DMS53 (cell line): ENCODE results near the gene UST.

Experiments
- DNase-seq: peaks from one replicate; lab custom pipeline; 2025; lab: John Stamatoyannopoulos, UW

Gene UST

DNA sequence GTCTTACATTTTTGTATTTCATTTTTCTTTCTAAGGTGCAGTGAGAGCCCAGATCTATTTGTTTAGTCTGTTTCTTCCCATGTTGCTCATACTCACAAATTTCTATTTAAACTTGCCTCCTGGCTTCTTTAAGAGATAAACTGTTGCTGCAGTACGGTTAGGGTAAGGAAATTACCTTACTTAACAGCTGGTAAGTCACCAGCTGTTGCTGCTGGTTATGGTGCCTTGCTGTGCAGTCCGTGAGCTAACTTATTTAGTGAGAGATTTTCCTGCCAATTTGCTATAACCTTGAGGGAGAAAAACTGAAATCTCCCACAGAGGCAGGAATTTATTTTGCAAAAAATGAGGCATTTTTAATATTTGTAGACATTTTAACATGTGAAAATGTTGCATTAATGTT, 261.0 kb downstream of the UST start:
- DNase-seq, result no peak

DNA sequence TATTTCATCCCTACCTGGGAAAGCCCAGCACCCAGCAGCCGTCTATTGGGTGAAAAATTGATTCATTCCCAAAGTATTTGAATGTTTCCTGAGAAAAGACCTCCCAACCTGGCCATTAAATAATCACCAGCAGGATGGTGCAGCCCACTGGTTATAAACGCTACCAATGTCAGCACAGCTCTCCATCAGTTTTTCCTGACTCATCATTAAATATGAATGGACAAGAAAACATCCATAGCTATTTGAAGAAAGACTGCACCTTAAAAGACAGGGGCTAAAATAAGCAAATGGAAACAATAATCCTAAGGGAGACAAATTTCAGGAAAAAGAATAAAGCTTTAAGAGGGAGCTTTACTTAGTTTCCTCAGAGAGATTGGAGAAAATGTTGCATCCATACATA, 261.9 kb downstream of the UST start:
- DNase-seq, result no peak

DNA sequence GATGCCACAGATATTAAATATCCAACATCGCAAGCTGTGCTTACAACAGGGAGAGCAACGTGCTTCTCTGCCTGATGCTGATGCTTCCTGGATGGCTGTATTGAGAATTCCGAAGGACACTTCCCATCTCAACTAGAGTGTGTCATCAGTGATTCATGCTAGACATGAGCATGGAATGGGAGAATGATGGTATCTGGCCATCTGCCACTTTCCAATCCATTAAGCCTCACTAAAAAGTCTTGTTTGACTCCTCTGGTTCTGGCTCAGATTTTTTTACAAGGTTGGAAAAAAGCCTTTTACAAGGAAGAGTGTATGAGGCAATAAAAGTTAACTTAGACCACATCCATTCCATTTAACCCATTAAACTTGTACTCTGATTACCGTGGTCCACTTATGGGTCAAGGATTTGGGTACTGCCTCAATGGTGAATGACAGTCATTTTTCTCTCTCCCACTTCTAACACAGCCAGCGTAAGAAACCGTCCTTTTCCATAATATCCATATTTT, 265.3 kb downstream of the UST start:
- no peak for DNase-seq

DNA sequence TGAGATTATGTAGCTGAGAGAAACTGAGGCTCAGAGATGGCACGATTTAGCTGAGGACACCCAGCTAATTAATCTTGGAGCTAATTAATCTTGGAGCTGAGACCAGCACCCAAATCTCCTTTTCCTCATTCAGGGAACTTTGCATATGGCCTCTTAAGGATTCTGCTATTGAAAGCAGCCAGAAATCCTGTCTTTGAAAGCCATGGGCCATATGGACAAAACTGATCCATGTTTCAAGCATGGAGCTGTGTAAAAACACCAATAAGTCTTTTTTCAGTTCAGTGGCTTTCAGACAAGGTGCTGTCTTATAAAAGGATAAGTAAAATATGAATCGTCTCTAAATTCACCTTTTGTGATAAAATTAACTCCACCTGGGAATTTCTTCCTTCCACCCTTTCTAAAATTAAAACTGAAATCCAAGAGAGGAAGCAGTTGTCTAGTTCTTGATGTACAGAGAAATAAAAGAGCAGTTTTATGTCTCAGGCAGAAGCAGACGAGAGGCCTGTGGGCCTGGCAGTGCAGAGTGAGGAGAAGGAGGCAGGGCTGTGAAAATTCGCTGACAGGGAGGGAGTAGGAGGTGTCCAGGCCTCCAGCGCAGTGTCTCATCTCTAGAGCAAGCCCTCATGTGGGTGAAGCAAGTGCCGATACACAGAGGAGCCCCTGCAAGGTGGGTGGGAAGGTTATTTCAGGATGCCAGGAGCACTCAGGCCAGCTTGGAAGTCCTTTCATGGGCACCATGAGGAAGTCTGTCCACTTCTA, 266.9 kb downstream of the UST start:
- DNase-seq, result no peak

DNA sequence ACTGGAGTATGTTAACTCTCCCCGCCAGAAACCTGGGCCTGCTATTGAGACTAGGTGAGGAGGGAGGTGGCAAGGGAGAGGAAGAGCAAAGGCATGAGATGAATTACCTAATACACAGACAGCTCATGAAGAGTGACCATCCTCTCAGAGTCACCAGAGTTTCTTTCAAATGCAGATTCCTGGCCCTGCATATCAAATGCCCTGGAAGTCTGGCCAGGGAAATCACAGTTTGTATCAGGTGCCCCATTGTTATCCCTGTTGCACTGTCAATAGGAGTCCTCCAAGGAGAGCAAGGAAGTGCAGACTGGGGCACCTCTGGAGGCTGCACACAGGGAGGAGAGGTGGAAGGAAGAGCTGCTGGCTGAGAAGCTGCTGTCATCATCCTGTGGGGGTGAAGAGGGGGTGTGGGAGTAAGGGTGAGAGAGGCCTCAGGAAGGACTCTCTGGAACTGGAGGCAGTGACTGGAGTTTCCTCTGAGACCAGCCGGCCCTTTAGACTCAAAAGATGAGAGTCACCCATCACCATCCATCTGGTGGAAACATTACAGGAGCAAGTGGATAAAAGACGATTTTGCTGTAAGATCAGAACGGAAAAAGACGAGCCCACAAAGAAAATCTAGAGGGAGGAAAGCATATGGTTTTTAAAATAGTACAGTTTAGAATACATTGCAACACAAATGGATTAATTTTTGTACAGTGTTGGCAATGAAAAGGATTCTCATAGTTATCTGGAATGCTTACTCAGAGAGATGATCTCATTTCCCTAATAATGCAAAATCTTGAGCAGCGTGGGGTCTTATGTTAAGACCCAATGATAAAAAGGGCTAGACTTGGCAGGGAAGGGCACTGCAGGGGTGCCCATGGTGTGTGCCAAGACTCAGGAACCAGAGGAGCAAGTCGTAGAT, 268.1 kb downstream of the UST start:
- DNase-seq, result no peak

DNA sequence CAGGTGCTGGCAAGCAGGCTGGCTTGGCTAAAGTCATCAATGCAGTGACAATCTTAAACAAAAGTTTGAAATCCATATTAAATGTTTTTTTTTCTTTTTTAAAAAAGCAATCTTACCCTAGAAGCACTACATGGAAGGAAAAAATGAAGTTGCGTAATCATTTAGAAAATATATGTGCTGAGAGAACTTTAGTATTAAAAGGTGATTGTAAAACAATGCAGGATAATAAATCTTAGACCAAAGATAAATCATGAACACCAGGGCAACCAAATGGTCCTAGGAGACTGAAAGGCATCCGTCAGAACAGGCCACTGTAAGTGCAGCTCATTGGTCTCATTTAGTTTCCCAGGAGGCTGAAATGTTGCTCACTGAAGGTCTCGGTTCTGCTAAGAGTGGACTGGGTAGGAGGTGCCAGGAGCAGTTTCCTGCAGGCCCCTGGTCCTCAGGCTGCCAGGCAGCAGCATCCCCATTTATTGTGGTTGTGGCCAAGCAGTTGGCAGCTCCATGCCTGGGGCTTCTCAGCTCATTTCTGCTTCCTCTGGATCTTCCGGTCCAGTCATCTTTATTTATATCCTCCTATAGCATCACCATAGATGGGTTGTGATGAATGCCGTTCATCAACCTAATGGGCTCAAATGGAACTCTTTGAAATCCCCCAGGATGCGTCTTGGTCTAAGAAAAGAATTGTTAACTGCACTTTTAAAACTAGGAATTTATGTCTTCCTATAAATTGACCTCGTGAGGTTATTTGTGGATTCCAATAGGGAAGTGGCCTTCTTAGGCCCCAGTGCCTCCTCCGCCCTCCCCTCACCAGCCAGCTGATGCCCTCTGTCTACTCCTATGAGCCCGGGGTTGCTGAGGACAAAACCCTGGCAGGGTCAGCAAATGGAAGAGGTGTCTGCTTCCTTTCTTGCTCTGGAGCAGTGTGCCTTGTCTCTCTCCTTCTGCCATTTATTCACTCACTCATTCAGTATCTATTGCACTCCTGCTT, 269.0 kb downstream of the UST start:
- no peak for DNase-seq

DNA sequence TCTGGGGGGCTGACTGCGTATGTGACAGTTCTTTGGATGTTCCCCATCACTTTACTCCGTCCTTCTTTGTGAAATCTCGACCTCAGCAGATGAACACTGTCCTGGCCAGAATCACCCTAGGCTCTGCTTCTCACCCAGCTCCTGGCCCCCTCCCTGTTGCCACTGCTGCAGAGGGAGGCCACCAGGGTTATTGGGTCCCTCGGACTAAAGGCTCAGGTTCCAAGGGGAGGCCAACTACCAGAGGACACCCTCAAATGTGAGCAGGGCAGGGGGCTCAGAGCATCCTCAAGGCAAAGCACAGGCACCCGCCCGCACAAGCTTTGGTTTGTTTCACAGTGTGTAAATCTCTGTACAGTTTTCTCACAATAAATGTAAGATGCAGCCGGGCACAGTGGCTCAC, 269.9 kb downstream of the UST start:
- DNase-seq, result no peak

DNA sequence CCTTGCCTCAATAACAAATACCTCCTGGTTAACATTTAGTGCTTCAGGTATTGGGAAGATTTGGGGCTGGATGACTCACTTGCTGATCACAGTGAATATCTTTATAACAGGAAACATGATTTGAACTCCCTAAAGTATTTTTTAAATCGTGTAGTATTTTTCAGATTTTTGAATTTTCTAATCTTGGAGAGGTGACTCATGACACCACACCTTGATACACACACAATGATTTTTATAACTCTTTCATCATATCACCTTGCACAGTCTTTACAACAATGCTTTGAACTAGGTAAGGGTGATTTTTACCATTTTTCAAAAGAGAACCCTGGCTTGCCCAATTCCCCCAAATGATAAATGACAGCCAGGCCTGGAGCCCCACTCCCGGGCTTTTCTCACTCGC, 273.5 kb downstream of the UST start:
- no peak for DNase-seq

DNA sequence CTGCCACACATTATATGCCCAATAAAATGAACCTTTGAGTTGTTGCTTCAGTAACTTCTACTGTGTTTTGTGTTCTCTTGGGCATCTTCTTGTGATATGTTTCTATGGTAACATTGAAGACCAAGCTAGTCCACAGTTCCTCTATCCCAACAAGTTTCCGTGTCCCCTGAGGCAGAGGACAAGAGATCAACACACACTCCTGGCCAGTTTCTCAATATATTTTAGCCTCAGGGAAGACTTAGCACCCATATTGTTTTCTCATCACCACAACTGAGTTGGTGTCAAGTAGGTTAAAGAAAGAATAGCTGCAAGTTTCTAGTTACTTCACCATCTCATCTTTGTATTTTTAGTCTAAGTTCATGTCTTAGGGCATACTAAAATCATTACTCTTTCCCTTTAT, 277.5 kb downstream of the UST start:
- no peak for DNase-seq

DNA sequence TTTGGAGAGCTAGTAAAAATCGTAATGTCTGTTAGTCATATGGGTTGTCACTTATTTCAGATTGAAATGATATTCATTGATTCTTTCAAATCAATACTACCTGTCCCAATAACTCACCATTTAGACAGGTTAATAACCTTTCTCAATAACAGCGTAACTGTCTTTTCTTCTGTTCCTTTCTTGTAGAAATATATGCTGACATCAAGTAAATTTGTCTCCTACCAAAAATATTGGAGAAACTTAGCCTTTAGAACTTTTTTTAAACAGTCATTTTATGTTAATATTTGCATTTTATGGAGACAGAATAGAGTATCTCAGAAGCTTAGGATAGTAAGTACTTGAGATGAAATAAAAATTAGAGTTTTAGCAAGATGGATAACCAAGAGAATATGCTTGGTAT, 278.2 kb downstream of the UST start:
- DNase-seq, result no peak

DNA sequence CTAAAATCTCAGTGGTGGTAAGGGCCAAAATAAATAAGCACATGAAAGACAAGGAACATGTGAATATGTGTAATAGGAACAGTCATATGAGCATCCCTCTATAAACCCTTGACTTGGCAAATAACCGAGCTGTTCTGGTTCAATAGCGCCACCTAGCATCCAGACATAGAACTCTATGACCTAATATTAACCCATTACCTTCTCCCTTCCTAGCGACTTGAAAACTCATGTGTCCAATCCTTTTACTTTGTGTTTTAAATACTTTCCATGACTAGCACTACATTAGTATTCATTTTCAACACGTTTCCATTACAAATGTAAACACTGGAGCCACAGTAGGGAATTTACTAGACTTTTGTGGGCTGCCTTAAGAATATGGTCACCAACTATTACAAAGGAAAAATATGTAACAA, 279.7 kb downstream of the UST start:
- DNase-seq, result peak; percentile 83

DNA sequence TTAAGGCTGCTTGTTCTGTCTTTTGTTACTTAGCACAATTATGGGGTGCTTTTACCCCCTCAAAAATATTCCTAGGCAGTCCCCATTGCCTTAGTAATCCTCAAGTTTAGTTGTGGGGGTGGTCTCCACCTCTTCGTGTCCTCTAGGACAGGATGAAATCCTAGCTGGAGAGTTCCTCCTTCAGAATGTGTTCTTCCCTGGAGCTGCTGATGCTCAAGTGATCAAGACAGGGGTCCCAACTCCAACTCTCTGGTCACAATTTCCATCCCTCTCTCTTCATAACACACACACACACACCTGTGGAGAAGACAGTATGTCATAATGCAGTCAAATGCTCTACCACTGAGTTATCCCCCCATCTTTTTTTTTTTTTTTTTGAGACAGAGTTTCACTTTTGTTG, 280.7 kb downstream of the UST start:
- DNase-seq, result no peak

DNA sequence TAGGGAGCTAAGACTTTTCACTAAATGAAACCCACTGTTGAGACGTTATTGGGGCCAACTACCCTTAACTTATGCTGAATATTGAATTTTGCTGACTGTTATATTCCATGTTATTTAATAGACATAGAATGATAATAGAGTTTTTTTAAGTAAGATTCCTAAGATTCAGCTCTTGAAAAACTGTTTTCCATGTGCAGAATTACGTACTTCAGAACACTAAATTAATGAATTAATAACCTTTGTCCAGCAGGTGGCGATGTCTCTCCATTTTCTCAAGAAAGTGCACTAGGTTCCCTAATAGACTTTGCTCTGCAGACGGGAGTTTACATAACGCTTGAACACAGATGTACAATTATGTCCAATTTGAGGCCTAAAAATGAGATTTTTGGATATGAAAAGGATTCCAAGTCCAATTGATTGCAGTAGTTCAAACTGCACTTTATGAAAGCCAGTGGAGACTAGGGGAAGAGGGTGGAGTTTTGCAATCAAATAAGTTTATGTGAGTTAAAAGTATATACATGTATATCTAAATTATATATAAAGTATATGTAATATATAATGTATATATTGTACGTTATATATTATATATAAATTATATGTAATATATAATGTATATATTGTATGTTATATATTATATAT, 282.1 kb downstream of the UST start:
- peak; percentile 88 for DNase-seq

DNA sequence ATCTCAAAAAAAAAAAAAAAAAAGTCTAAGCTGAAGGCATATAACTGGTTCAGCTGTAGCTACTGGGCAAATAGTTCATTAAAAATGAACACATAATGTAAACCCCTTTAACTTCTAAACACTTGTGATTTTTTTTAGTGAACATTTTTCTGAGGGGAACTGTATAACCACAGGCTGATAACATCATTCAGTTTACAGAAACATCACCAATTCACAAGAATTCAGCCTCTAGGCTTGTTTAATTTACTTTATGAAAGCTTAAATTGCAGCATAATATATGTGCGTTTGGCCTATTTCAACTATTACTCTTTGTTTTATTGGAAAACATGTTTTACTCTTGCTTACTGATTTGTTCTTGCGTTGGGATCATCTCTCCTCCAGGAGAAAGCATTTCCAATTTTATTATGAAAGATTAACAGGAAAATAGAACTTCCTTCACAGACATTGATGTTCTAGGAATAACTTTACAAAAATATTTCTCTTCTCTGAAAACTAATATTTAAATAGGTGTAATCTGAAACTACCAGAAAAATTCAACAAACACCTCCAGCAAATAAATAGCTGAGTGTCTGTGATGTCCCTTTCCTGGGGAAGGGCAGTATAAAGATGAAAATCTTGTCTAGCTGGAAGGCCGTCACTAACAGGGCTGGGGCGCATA, 284.5 kb downstream of the UST start:
- no peak for DNase-seq

DNA sequence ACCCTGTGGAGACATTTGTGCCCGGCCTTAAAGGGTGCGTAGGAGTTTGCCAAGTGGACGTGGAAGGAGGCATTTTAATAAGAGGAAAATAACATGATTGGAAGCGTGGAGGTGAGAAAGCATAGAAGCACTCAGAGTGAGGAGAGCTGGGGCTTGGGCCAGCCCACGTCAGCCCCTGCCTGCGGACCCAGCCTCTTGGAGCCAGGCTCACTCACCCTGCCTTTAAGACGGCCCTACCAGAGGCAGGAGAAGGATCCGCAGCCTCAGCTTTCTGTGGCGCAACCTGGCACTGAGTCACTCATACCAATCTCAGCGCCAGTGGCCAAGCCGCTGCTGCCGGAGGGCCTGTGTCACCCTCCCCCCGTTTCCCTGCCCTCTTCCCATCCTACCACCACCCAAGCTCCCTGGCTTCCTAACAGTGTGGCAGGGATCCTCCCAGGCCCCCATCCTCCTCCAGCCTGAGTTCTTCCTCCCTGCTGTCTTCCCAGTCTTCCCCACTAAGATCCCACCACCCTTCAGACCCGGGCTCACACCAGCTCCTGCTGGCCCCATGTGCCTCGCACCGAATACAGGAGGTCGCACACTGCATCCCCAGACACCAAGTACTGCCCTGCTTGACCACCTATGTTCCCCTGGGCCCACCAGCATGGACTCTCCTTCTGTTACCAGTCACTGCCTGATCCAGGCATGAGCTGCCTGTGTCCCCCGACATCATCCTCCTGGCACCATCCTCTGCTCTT, 285.2 kb downstream of the UST start:
- no peak for DNase-seq

DNA sequence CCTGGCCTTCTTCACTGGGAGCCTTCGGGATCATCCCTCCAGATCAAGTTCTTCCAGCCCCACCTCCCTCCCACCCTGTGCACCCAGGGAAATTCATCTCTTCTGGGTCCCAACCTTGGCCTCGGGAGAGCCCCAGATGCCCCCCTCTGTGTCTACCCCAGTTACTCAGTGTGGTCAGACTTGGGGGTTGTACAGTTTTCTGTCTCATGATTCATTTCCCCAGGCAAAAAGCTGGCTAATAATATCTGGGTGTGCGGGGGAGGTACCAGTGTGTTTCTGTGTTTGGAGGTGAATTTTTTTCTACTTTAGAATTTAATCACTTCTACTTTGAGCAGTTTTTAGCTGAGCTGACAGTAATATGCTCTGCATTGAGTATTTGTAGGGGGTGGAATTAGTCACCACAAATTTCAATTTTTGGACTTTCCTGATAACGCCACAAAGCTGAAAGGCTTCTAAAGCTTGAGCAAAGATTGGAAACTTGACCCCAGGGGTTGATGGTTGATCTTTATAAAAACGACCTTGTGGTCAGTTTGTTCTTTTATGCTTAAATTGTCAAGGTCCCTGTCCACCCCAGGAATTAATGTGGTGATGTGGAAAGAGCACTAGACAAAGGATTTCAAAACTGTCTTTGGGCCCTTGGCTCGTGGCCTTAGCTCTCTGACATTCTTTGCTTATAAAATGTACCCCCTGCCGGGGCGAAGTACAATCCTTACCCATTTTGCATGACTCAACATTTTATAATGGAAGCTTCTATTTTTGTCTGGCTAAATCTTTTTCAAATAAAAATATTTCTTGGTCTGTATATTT, 286.0 kb downstream of the UST start:
- no peak for DNase-seq

DNA sequence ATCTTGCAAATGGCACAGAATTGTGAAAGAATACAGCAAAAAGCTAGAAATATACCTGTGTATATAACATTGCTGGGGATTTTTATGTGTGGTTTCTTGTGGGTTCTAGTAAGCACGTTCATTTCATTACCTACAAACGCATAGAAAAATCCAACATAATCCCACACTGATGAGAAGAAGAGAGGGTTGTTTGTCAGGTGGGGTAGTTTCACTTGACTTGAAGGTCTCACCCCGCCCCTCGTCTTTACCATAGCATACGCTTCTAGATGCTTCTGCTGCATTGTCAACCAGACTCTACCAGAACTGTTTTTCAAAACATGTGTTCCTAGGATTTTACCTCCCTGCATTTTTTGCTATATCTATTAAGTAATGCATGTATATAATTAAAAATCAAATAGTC, 286.6 kb downstream of the UST start:
- no peak for DNase-seq

DNA sequence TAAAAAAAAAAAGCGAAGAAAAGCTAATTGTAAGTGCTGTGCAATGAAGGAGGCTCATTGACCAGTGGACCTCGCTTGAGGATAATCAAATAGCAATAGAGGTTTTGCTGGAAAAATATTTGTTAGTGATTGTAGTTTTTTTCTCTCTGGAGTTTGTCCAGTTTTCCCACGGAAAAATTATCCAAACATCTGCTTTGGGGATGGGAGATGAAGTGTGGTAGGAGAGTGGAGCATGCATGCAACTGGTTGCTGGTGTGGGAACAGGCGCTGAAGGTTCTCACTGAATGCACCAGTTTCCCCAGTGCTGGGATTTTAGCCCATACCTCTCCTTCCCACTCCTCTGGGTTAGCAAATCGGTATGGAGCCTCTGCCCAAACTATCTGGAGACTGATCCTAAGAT, 288.9 kb downstream of the UST start:
- no peak for DNase-seq

DNA sequence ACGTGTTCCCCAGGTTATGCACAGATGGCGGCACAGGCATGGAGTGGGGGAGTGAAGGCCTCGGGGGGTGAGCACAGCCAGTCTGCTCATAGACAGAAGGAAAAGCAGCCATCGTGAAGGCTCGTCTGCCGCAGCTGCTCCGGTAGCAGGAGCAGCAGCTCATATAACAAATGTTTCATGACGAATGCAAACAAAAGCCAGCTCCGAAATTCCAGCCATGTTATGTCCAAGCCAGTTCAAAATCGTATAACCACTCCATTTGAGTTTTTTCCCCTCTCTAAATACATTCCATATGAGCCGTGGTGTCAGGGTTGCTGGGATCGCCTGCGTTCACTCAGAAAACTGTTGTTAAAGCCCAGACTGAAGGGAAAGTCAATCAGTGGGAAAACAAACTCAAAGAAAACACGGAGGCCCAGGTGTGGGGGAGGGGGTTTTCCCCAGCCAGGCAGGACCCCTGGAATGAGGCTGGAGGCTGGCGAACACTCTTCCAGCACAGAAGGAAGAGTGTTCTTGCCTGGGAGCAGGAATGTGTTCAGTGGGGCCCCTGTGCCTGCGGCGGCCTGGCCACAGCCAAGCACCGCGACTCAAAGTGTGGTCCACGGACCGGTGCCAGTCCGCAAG, 290.3 kb downstream of the UST start:
- no peak for DNase-seq
